MG63 (cell line): ENCODE results near the gene ATP2B3. TPM values are rescaled to one million over a fixed set of nuclear protein-coding genes. Genes with fewer than 3 reads are reported as not detected.
A peak's percentile ranks its signal among the peaks of the same experiment; 100 is the strongest.

ENCODE experiments used
- DNase-seq: peaks from one replicate; pipeline ENCODE4 v3.0.0-alpha.2; 2020
- H3K27me3 ChIP-seq: fragments of 250-450 bp; sonication (Bioruptor Pico); 2 replicates; pipeline ENCODE4 v1.5.1; 2020; ENCODE audit warnings: mild to moderate bottlenecking, moderate library complexity
- H3K36me3 ChIP-seq: fragments of 250-450 bp; sonication (Bioruptor Pico); 2 replicates; pipeline ENCODE4 v1.5.1; 2020; ENCODE audit warnings: mild to moderate bottlenecking, moderate library complexity
- H3K4me3 ChIP-seq: fragments of 250-450 bp; sonication (Bioruptor Pico); 2 replicates; pipeline ENCODE4 v1.5.1; 2020; ENCODE audit warnings: mild to moderate bottlenecking, moderate library complexity
- H3K9me3 ChIP-seq: fragments of 250-450 bp; sonication (Bioruptor Pico); 2 replicates; pipeline ENCODE4 v1.5.1; 2020; ENCODE audit warnings: mild to moderate bottlenecking, moderate library complexity
- total RNA-seq: library from RNA; depleted of rRNA; stranded (reverse); fragments of >200 nt; shearing (Covaris generic); gene quantifications from 2 replicates; pipeline ENCODE4 v1.2.3, GENCODE V29; 2014; ENCODE audit warnings: low replicate concordance; rRNA removed

Gene ATP2B3
- 0.13 TPM in 1 of 2 replicates, not detected in the other for total RNA-seq

- H3K4me3 ChIP-seq = no peak within 1 kb of the TSS
- peaks cover 16% of the 10 kb centered on the region for H3K27me3 ChIP-seq
- H3K9me3 ChIP-seq = no peaks in the 10 kb centered on the region
- H3K36me3 ChIP-seq = no peaks in the 10 kb centered on the region
- no peak for DNase-seq
These were observed at the start of gene ATP2B3 for GRCh38 chrX:153517423-153517822. Gene ATP2B3, plus strand, starts transcription at chrX:153517642. Its CDS starts 18,606 bp downstream, at chrX:153536248.

- no peak overlapping the region for H3K4me3 ChIP-seq
- DNase-seq = no peak
- peaks cover 4% of the 10 kb centered on the region for H3K36me3 ChIP-seq
- H3K9me3 ChIP-seq = no peaks in the 10 kb centered on the region
- H3K27me3 ChIP-seq = no peaks in the 10 kb centered on the region
These were observed 49.3 kb upstream of the ATP2B3 start for GRCh38 chrX:153468008-153468580.

GRCh38 chrX:153469811-153470410 lies 47.5 kb upstream of the ATP2B3 start:
- no peaks in the 10 kb centered on the region for H3K27me3 ChIP-seq
- peak overlapping the region; percentile 76 for H3K4me3 ChIP-seq
- no peaks in the 10 kb centered on the region for H3K9me3 ChIP-seq
- DNase-seq = peak; percentile 27
- H3K36me3 ChIP-seq = peaks cover under 1% of the 10 kb centered on the region

GRCh38 chrX:153470411-153471363 lies 46.8 kb upstream of the ATP2B3 start, which contains the start of gene HAUS7:
Gene HAUS7, minus strand, starts transcription at chrX:153470576. Its CDS starts 19 bp downstream, at chrX:153470557.
- peak; percentile 84 for DNase-seq
- no peaks in the 10 kb centered on the region for H3K27me3 ChIP-seq
- no peaks in the 10 kb centered on the region for H3K9me3 ChIP-seq
- H3K4me3 ChIP-seq = peak within 1 kb of the TSS; percentile 76
- H3K36me3 ChIP-seq = no peaks in the 10 kb centered on the region

- Histone ChIP-seq H3K36me3 (no peaks in the 10 kb centered on the region), H3K4me3 (no peak overlapping the region), H3K9me3 (no peaks in the 10 kb centered on the region), H3K27me3 (no peaks in the 10 kb centered on the region)
- DNase-seq = no peak
These were observed 45.7 kb upstream of the ATP2B3 start for GRCh38 chrX:153471663-153472280.

GRCh38 chrX:153473126-153473525 lies 44.3 kb upstream of the ATP2B3 start:
- DNase-seq = no peak
- Histone ChIP-seq H3K9me3 (no peaks in the 10 kb centered on the region), H3K27me3 (no peaks in the 10 kb centered on the region), H3K4me3 (no peak overlapping the region), H3K36me3 (no peaks in the 10 kb centered on the region)

GRCh38 chrX:153474266-153474665 lies 43.2 kb upstream of the ATP2B3 start:
- no peaks in the 10 kb centered on the region for H3K36me3 ChIP-seq
- H3K9me3 ChIP-seq = no peaks in the 10 kb centered on the region
- no peaks in the 10 kb centered on the region for H3K27me3 ChIP-seq
- DNase-seq = no peak
- H3K4me3 ChIP-seq = no peak overlapping the region

GRCh38 chrX:153474718-153475117 lies 42.7 kb upstream of the ATP2B3 start:
- no peak overlapping the region for H3K4me3 ChIP-seq
- peak; percentile 87 for DNase-seq
- no peaks in the 10 kb centered on the region for H3K36me3 ChIP-seq
- H3K27me3 ChIP-seq = no peaks in the 10 kb centered on the region
- H3K9me3 ChIP-seq = no peaks in the 10 kb centered on the region

- H3K9me3 ChIP-seq = no peaks in the 10 kb centered on the region
- no peak overlapping the region for H3K4me3 ChIP-seq
- H3K27me3 ChIP-seq = no peaks in the 10 kb centered on the region
- no peaks in the 10 kb centered on the region for H3K36me3 ChIP-seq
- no peak for DNase-seq
These were observed 42.2 kb upstream of the ATP2B3 start for GRCh38 chrX:153475271-153475670.

- DNase-seq = no peak
- H3K4me3 ChIP-seq = no peak overlapping the region
- H3K27me3 ChIP-seq = no peaks in the 10 kb centered on the region
- H3K9me3 ChIP-seq = no peaks in the 10 kb centered on the region
- no peaks in the 10 kb centered on the region for H3K36me3 ChIP-seq
These were observed 41.6 kb upstream of the ATP2B3 start for GRCh38 chrX:153475751-153476281.

GRCh38 chrX:153476666-153477363 lies 40.6 kb upstream of the ATP2B3 start:
- Histone ChIP-seq H3K36me3 (no peaks in the 10 kb centered on the region), H3K9me3 (no peaks in the 10 kb centered on the region), H3K27me3 (no peaks in the 10 kb centered on the region), H3K4me3 (no peak overlapping the region)
- DNase-seq = peak; percentile 88

- Histone ChIP-seq H3K9me3 (no peaks in the 10 kb centered on the region), H3K27me3 (no peaks in the 10 kb centered on the region), H3K36me3 (no peaks in the 10 kb centered on the region), H3K4me3 (no peak overlapping the region)
- no peak for DNase-seq
These were observed 40.0 kb upstream of the ATP2B3 start for GRCh38 chrX:153477364-153477857.

GRCh38 chrX:153477901-153478300 lies 39.5 kb upstream of the ATP2B3 start:
- no peak overlapping the region for H3K4me3 ChIP-seq
- peak; percentile 74 for DNase-seq
- no peaks in the 10 kb centered on the region for H3K9me3 ChIP-seq
- no peaks in the 10 kb centered on the region for H3K36me3 ChIP-seq
- H3K27me3 ChIP-seq = no peaks in the 10 kb centered on the region

GRCh38 chrX:153478746-153479145 lies 38.7 kb upstream of the ATP2B3 start:
- H3K9me3 ChIP-seq = no peaks in the 10 kb centered on the region
- no peaks in the 10 kb centered on the region for H3K36me3 ChIP-seq
- H3K4me3 ChIP-seq = no peak overlapping the region
- no peaks in the 10 kb centered on the region for H3K27me3 ChIP-seq
- DNase-seq = no peak

- Histone ChIP-seq H3K4me3 (no peak overlapping the region), H3K36me3 (no peaks in the 10 kb centered on the region), H3K9me3 (no peaks in the 10 kb centered on the region), H3K27me3 (no peaks in the 10 kb centered on the region)
- no peak for DNase-seq
These were observed 36.4 kb upstream of the ATP2B3 start for GRCh38 chrX:153481043-153481442.
